ENCODE data around the gene PCDH19.

Gene PCDH19

DNA sequence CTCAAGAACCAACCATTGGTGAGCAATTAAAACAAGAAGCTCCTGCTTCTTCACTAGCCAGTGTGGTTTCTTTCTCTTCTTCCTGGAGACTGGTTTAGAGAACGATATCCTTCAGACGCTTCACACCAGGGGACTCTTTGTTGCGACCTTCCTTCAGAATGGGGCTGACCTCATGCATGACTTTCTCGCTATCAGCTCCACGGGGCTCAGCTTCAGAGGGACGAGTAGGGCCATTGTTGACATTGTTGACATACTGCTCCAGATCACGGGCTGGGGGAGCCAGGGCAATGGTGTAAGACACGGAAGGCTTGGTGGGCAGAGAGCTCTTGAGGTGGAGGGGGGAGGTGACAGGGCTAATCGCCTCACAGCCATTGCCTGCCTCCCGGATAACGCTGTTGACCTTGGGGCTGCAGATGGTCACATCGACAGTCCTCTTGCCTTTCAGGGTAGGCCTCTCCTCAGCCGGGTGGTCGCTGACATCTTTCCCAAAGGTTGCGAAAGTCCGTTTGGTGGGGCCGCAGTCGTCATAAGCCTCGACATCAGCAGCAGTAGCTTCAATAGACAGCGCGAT is 113.8 kb downstream of the PCDH19 start:
- DNase-seq (ENCODE audit: low read depth in 3 of 3) = no peak

DNA sequence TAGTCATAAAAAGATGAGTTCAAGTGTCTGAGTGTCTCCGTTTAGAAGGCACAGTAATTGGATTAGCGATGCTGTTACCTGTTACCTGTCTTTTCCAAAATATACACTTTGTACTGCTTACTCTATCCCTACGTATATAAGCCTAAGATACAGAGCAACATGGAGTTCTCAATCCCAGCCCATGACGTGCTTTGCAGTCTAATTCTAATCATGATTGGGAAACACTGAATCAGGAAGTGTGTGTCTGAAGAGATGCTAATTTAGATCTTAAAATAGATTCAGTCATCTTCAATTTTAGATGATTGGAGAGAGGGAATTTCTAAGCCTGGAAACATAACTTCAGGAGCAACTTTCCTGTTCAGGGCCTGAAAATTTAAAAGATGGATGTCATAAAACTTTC is 115.1 kb downstream of the PCDH19 start:
- no peak for DNase-seq (ENCODE audit: low read depth in 3 of 3)

DNA sequence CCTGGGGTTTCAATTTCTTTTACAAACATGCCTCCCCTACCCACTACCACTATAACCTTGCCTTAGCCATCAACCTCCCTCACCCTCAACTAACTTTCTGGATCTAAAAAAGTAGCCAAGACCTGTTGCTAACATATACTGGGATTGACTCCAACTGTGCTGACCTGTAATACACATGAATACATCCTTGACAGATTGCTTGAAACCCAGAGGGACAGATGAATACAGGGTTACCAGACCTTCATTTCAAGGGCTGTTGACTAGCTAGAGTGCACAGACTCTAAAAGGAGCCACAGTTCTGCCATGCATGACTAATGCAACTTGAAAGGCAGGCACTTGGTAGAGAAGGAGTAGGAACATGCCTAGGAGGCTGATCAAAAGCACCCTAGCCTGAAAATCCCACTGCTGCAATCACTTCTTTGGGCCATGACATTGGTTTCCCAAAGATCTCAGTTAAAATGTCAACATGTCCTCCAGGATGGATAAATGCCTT is 121.0 kb downstream of the PCDH19 start:
- DNase-seq (ENCODE audit: low read depth in 3 of 3) = no peak

DNA sequence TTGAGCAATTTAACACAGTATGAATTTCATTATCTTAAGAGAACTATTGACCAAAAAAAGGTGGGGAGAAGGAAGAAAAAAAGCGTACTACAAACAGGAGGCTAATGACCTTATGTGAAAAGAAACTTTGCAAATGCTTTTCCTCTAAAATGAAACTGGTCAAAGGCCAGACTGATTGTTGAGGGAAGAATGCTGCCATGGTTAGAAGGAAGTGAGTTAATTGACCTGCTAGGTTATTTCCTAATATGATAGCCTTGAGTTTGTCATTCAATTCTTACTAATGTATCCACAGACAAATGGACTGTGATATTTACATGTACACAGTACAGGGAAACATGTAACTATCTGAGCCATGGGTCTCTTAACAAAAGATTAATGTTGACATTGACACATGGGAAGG is 132.8 kb downstream of the PCDH19 start:
- no peak for DNase-seq (ENCODE audit: low read depth in 3 of 3)

DNA sequence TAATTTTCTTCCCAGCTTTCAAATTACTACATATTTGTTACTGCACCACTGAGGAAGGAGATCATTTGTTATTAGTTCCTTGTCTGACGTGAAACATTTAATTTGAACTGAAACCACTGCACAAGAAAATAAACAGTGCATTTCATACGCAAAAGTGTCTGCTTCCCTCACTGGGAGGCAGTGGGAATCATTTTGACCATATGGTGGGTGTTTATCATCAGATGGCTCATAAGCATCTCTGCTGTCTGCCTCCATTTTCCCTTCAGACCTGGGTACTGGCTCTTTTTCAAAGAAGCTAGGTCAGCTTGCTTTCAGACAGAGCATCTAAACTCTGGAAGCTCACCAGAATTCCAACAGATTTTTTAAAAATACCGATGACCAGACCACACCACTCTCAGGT is 135.2 kb downstream of the PCDH19 start:
- no peak for DNase-seq (ENCODE audit: low read depth in 3 of 3)

DNA sequence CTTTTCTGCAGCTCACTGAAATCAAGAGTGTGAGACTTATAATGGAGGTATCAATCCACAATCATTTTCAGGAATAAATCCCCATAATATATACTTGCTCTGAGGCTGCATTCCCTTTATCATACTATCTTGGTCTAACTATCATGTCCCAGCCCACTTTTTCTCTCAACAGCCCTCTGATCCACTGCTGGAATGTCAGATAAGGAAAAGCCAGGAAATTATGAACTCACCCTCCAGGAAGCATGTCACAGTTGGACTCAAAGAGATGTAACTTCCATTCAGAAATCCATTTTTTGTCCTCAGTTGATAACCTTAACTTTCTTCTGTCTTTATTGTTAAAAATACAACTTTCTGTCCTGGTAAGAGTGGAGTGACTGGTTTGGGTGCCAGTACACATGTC is 144.9 kb downstream of the PCDH19 start:
- DNase-seq (ENCODE audit: low read depth in 3 of 3) = no peak

DNA sequence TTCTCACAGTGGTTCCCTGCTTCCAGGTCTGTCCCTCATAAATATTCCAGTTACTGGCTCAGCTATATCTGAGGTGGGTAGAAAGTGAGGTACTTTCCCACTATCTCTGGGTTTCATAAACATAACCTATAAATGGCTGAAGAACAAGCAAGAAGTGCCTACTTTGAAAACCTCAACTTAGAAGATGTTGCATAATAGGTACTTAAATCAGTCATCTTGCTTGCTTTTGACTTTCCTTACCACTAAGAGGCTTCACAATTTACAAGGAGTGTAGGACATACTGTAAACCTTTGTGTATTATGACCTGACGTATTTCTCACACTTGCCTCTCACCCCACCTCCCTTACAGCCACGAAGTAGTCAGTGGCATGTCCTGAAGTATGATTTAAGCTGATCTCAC is 145.9 kb downstream of the PCDH19 start:
- DNase-seq (ENCODE audit: low read depth in 3 of 3) = no peak

DNA sequence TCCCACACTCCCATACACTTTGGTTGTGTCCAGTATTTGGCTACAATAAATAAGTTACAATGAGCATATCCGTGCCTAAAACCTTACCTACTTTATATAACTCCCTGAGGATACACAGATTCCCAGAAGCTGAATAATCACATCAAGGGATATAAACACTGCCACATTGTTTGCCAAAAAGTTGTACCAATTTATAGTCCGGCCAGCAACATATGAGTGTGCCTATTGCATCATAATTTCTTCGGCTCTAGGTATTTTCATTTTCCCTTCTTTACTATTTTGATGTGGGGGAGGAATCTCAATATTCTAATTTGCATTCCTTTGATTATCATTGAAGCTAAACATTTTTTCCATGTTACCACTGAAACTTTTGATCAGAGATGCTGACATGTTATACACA is 146.4 kb downstream of the PCDH19 start:
- no peak for DNase-seq (ENCODE audit: low read depth in 3 of 3)

DNA sequence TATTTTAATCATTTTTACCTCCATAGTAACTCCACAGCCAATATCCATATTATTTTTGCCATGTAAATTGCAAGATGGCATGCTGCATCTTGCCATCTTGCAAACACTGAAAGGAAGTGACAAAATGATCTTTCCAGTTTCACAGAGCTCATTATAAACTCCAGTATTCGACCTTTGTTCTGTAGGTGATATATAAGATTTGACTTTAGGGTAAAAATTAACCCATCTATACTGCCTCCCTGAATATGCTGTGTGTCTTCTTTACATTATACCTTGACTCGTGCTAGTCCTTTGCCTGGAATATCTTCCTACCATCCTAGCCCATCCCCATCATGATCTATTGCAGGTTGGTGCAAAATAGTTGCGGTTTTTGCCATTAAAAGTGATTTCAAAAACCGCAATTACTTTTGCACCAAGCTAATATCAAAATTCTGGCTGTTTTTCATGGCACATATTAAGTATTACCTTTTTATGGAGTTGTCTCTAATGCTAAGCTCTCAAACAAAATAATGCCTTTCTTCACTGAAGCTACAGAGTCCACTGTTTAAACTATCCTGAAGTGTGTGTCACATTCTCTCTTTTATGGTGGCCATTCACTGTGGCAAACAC is 161.1 kb downstream of the PCDH19 start:
- DNase-seq (ENCODE audit: low read depth in 3 of 3) = no peak

DNA sequence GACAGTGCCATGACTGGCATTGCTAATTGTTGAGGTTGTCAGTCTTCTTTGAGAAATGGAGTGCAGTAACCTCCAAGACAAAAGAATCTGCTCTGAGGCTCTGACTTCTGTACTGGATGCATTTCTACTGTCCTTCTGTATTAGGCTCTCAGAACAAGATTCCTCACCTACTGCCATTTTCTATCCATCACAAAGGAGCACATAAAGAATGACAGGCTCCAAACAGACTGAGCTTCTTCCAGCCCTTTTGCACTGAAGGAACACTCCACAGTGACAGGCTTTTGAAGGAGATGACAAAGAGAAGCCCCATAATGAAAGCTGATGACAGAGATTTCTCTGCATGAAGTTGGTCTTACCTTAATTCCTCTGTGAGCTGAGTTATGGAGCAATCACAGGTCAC is 162.2 kb downstream of the PCDH19 start:
- no peak for DNase-seq (ENCODE audit: low read depth in 3 of 3)

DNA sequence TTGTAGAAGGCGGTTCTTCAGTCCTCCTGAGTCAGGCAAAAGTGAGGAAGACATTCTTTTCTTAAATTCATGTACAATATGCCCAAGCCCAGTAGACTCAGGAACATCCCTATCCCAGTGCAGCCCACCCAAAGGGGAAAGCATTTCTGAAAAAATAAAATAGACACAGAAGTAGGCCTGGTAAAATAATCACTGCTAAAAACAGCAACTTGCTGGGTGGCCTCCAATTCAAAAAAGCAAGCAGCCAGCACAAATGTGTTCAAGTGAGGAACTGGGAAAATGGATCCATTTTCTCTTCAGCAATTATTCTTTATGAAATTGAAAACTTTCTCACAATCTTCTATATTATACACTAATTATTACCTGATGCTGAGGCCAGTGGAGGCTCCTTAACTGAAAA is 165.4 kb downstream of the PCDH19 start:
- no peak for DNase-seq (ENCODE audit: low read depth in 3 of 3)
